Effector memory CD4-positive, alpha-beta T cell (primary cell): Measurements from ENCODE around the gene AVPR2.

Experiments
- DNase-seq, 3 donors: peaks; one replicate each; pipeline ENCODE4 v3.0.0-alpha.2; 2020
- H3K27ac ChIP-seq: 2 replicates; pipeline ENCODE4 v1.7.0; 2013; ENCODE audit warnings: mild to moderate bottlenecking, low read length, moderate library complexity; ENCODE audit not compliant: insufficient read depth, poor library complexity, severe bottlenecking
- H3K27me3 ChIP-seq: replicated peaks from 2 replicates; pipeline ENCODE4 v1.7.0; 2013; ENCODE audit warnings: mild to moderate bottlenecking, low read length; ENCODE audit not compliant: insufficient read depth, control insufficient read depth, poor library complexity, severe bottlenecking
- H3K36me3 ChIP-seq: 2 replicates; pipeline ENCODE4 v1.7.0; 2013; ENCODE audit warnings: mild to moderate bottlenecking, low read length, moderate library complexity; ENCODE audit not compliant: control insufficient read depth, insufficient read depth
- H3K4me1 ChIP-seq: 2 replicates; pipeline ENCODE4 v1.7.0; 2013; ENCODE audit warnings: low read length, mild to moderate bottlenecking; ENCODE audit not compliant: control insufficient read depth, insufficient read depth, poor library complexity, severe bottlenecking
- H3K4me3 ChIP-seq: 2 replicates; pipeline ENCODE4 v1.7.0; 2013; ENCODE audit warnings: low read length, low read depth, mild to moderate bottlenecking; ENCODE audit not compliant: insufficient read depth, poor library complexity, severe bottlenecking
- H3K9me3 ChIP-seq: 2 replicates; pipeline ENCODE4 v1.7.0; 2013; ENCODE audit warnings: mild to moderate bottlenecking, low read length, moderate library complexity; ENCODE audit not compliant: control insufficient read depth
- total RNA-seq, 3 donors: gene quantifications; one replicate each; lab custom pipeline; 2026; lab: John Stamatoyannopoulos, UW

AVPR2 gene
- total RNA-seq = 0 to 0.19 (median 0) reads per million in 3 donors

- Histone ChIP-seq H3K9me3 (no peaks in the 10 kb centered on the region), H3K27me3 (no peaks in the 10 kb centered on the region), H3K36me3 (peaks cover 7% of the 10 kb centered on the region), H3K27ac (no peak within 1 kb of the TSS), H3K4me1 (peaks cover 29% of the 10 kb centered on the region), H3K4me3 (no peak within 1 kb of the TSS)
- DNase-seq = no peak
These were observed at the start of gene AVPR2 for GRCh38 chrX:153903991-153904957. TSS of gene AVPR2 (plus strand) at chrX:153904673. CDS start at chrX:153905146, 473 bp downstream.

GRCh38 chrX:153854702-153855101 is 49.8 kb upstream of the AVPR2 start:
- H3K27me3 ChIP-seq = no peaks in the 10 kb centered on the region

GRCh38 chrX:153857348-153857903 is 47.0 kb upstream of the AVPR2 start:
- no peak overlapping the region for H3K4me3 ChIP-seq
- H3K27ac ChIP-seq = no peak overlapping the region
- no peaks in the 10 kb centered on the region for H3K36me3 ChIP-seq
- no peaks in the 10 kb centered on the region for H3K9me3 ChIP-seq
- no peaks in the 10 kb centered on the region for H3K27me3 ChIP-seq
- no peak for DNase-seq
- H3K4me1 ChIP-seq = no peaks in the 10 kb centered on the region

More at GRCh38 chrX:153854702-153855101, 49.8 kb upstream of the AVPR2 start:
- H3K4me3 ChIP-seq = no peak overlapping the region
- no peak for DNase-seq
- H3K36me3 ChIP-seq = no peaks in the 10 kb centered on the region
- H3K9me3 ChIP-seq = no peaks in the 10 kb centered on the region
- no peak overlapping the region for H3K27ac ChIP-seq
- H3K4me1 ChIP-seq = no peaks in the 10 kb centered on the region

GRCh38 chrX:153861151-153861550 is 43.3 kb upstream of the AVPR2 start:
- H3K27me3 ChIP-seq = no peaks in the 10 kb centered on the region
- no peak for DNase-seq

GRCh38 chrX:153861733-153862310 is 42.7 kb upstream of the AVPR2 start:
- no peak for DNase-seq
- Histone ChIP-seq H3K4me3 (no peak overlapping the region), H3K36me3 (no peaks in the 10 kb centered on the region)

More at GRCh38 chrX:153861151-153861550, 43.3 kb upstream of the AVPR2 start:
- Histone ChIP-seq H3K9me3 (no peaks in the 10 kb centered on the region), H3K27ac (no peak overlapping the region), H3K4me3 (no peak overlapping the region), H3K36me3 (no peaks in the 10 kb centered on the region), H3K4me1 (no peaks in the 10 kb centered on the region)

GRCh38 chrX:153862369-153863250 is 41.9 kb upstream of the AVPR2 start:
- no peak overlapping the region for H3K4me3 ChIP-seq
- DNase-seq = no peak
- H3K36me3 ChIP-seq = no peaks in the 10 kb centered on the region
- no peaks in the 10 kb centered on the region for H3K9me3 ChIP-seq
- no peaks in the 10 kb centered on the region for H3K4me1 ChIP-seq
- H3K27ac ChIP-seq = no peak overlapping the region
- no peaks in the 10 kb centered on the region for H3K27me3 ChIP-seq

More at GRCh38 chrX:153861733-153862310, 42.7 kb upstream of the AVPR2 start:
- H3K9me3 ChIP-seq = no peaks in the 10 kb centered on the region
- no peaks in the 10 kb centered on the region for H3K27me3 ChIP-seq
- H3K27ac ChIP-seq = no peak overlapping the region
- no peaks in the 10 kb centered on the region for H3K4me1 ChIP-seq

- H3K4me3 ChIP-seq = no peak overlapping the region
- no peaks in the 10 kb centered on the region for H3K36me3 ChIP-seq
- no peaks in the 10 kb centered on the region for H3K27me3 ChIP-seq
- no peaks in the 10 kb centered on the region for H3K4me1 ChIP-seq
- no peaks in the 10 kb centered on the region for H3K9me3 ChIP-seq
- H3K27ac ChIP-seq = no peak overlapping the region
- no peak for DNase-seq
These were observed 41.1 kb upstream of the AVPR2 start for GRCh38 chrX:153863251-153863991.

- H3K9me3 ChIP-seq = no peaks in the 10 kb centered on the region
- H3K4me3 ChIP-seq = no peak overlapping the region
- H3K27me3 ChIP-seq = no peaks in the 10 kb centered on the region
- DNase-seq = no peak
- H3K4me1 ChIP-seq = no peaks in the 10 kb centered on the region
- no peak overlapping the region for H3K27ac ChIP-seq
- H3K36me3 ChIP-seq = no peaks in the 10 kb centered on the region
These were observed 40.4 kb upstream of the AVPR2 start for GRCh38 chrX:153864101-153864500.
